ENCODE data around the gene GTF3C5.
"Not testable (repeated sequence)": the region's sequence is repeated elsewhere in the genome, so short reads cannot be mapped to it uniquely, and the experiment has no call there.

The GTF3C5 gene

DNA sequence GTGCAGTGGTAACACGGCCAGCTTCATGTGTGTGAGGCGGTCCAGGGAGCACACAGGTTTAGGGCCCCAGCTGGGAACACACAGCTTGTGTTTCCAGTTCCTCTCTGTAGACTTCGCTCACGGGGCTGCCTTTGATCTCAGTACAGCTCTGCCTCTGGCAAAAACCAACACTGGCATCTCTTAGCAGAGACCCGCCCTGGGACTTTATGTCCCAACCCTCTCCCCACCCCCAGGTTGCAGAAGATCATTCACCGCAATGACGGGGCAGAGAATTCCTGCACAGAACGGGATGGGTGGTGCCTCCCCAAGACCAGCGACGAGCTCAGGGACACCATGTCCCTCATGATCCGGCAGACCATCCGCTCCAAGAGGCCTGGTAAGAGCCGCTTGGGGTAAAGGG lies 25.7 kb downstream of the GTF3C5 start:
- no peak for DNase-seq

DNA sequence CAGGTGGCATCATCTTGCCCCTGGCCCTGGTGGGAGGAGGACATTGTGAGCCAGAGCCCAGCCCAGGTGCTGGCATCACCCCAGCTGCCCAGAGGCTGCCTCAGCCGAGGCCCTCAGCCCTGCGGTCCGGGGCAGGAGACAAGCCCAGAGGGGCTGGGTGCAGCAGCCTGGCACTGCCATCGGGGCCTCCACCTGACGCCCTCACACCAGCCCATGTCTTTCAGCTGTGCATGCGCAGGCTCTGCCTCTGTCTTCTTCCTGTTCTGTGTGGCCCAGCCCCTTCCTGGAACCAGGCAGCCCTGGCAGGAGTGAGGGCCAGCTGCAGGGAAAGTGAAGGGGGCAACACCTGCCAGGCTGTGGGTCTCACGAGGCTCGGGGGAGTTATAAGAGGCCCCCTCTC lies 26.2 kb downstream of the GTF3C5 start:
- DNase-seq, result no peak

DNA sequence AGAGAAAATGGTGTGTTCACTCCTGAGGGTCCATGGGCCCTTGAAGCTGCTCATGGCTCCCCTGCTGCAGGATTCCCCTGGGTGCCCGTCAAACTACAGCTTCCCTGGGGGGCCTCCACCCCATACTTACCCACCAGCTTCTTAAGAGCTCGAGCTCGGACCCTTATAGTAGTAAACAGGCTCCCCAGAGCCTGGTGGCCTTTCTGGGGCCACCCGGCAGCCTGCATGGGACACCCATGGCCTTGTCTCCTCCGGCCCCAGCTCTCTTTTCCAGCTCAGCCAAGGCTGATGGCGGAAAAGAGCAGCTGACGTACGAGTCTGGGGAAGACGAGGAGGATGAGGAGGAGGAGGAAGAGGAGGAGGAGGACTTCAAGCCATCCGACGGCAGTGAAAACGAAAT lies 26.8 kb downstream of the GTF3C5 start:
- DNase-seq, result no peak

DNA sequence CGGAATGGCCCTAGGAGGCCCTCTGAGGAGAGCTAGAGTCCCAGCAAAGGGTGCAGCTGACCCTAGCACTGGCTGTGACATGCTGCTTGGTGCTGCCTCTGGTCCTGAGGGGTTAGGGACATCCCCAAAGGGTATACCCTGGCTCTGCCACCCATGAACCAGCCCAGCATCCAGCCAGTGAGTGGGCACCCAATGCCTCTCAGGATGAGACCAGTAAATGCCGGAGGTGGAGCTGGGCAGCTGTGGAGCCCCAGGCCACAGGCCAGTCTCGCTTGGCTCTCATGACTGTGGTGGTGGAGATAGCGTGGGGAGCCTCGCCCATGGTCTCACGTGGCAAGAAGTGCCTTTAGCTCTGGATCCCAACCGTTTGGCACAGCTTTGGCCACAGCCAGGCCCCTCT lies 27.3 kb downstream of the GTF3C5 start:
- no peak for DNase-seq

DNA sequence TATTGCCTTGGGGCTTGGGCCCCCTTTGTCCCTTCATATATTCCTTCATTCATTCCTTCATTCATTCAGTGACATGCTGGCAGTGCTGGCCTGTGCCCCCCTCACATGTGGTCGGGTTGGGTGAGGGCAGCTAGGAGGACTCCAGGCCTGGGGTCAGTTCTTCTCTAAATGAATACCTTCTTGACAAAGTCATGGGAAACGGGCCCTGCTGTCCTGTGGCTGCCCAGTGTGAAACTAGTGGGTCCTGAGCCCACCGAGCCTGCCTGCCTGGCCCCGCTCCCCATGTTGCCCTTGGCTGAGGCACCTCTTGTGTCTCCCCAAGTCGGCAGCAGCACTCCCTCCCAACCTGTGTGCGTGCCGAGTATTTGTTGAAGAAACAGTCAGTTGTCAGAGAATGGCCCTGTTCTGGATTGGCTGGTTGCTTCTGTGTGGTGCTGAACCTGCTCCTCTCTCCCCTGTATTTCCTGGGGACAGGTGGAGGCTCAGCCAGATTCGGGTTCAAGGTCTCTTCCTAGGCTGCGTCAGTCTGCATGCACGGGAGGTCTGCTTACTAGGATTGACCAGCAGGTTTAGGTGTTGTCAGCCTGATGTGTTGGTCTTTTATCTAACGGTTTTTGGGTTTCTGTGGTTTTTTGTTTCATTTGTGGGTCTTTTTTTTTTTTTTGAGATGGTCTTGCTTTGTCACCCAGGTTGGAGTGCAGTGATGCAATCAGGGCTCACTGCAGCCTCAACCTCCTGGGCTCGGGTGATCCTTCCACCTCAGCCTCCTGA lies 27.9 kb downstream of the GTF3C5 start:
- no peak for DNase-seq

DNA sequence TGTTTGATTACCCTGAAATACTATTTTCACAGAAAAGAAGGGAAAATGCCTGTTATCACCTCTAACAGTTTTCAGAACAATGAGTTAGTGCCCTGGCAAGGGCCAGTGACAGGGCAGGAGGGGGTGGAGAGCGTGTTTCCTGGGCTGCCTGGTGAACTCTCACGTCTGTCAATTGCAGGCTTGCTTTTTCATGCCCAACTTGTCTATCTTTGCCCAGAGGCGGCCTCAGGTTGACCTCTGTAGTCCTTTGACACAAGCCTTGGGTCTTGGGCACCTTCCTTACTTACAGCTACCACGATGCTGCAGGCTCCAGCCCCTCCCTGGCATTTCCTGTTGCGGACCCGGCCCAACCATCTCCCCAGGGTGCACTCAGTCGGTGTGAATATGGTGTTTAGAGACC lies 28.8 kb downstream of the GTF3C5 start:
- no peak for DNase-seq

DNA sequence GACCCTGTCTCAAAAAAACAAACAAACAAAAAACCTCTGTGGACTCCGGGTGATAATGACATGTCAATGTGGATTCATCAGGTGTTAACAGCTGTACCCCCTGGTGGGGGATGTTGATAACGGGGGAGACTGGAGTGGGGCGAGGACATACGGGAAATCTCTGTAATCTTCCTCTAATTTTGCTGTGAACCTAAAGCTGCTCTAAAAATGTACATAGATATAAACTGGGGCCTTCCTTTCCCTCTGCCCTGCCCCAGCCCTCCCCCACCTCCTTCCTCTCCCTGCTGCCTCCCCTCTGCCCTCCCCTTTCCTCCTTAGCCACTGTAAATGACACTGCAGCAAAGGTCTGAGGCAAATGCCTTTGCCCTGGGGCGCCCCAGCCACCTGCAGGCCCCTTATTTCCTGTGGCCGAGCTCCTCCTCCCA lies 29.6 kb downstream of the GTF3C5 start:
- DNase-seq, result no peak

DNA sequence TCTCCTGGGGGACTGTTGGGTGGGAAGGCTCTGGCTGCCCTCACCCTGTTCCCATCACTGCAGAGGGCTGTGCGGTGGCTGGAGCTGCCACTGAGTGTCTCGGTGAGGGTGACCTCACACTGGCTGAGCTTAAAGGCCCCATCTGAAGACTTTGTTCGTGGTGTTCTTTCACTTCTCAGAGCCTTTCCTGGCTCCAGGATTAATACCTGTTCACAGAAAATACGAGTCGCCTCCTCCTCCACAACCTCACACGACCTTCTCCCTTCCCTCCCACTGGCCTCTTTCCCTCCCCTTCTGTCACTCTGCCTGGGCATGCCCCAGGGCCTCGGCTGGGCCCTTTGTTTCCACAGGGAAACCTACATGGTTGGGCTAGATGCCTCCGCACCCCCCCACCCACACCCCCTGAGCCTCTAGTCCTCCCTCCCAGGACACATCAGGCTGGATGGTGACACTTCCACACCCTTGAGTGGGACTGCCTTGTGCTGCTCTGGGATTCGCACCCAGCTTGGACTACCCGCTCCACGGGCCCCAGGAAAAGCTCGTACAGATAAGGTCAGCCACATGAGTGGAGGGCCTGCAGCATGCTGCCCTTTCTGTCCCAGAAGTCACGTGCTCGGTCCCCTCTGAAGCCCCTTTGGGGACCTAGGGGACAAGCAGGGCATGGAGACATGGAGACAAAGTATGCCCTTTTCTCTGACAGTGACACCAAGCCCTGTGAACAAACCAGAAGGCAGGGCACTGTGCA lies 30.4 kb downstream of the GTF3C5 start:
- not testable (repeated sequence) for DNase-seq

DNA sequence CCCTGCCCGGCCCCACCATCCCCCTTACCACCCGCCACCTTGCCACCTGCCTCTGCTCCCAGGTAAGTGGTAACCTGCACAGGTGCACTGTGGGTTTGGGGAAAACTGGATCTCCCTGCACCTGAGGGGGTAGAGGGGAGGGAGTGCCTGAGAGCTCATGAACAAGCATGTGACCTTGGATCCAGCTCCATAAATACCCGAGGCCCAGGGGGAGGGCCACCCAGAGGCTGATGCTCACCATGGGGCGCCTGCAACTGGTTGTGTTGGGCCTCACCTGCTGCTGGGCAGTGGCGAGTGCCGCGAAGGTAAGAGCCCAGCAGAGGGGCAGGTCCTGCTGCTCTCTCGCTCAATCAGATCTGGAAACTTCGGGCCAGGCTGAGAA lies 31.0 kb downstream of the GTF3C5 start, which contains the start of gene CEL:
Gene CEL (plus strand): TSS at position 218 of the 382 bp plus-strand sequence. CDS start 22 bp downstream, at position 240.
- not testable (repeated sequence) for DNase-seq

DNA sequence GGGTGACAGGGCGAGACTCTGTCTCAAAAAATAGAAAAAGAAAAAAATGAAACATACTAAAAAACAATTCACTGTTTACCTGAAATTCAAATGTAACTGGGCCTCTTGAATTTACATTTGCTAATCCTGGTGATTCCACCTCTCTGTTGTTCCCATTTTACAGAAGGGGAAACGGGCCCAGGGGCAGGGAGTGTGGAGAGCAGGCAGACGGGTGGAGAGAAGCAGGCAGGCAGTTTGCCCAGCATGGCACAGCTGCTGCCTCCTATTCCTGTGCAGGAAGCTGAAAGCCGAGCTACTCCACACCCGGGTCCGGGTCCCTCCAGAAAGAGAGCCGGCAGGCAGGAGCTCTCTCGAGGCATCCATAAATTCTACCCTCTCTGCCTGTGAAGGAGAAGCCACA lies 31.8 kb downstream of the GTF3C5 start:
- not testable (repeated sequence) for DNase-seq

DNA sequence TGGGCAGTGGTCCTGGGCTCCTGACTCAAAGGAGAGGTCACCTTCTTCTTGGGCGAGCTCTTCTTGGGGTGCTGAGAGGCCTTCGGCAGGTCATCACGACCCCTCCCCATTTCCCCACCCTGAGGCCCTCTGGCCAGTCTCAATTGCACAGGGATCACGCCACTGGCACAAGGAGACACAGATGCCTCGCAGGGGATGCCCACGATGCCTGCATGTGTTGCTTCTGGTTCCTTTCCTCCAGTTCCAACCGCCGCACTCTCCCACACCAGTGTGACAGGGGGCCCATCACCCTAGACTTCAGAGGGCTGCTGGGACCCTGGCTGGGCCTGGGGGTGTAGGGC lies 32.3 kb downstream of the GTF3C5 start:
- no peak for DNase-seq

DNA sequence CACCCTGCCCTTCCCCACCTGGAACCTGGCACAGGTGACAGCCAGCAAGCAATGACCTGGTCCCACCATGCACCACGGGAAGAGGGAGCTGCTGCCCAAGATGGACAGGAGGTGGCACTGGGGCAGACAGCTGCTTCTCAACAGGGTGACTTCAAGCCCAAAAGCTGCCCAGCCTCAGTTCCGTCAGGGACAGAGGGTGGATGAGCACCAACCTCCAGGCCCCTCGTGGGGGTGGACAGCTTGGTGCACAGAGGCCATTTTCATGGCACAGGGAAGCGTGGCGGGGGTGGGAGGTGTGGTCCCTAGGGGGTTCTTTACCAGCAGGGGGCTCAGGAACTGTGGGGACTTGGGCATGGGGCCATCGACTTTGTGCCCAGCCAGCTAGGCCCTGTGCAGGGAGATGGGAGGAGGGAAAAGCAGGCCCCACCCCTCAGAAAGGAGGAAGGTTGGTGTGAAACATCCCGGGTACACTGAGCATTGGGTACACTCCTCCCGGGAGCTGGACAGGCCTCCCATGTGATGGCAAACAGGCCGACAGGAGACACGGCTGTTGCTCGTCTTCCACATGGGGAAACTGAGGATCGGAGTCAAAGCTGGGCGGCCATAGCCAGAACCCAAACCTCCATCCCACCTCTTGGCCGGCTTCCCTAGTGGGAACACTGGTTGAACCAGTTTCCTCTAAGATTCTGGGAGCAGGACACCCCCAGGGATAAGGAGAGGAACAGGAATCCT lies 32.9 kb downstream of the GTF3C5 start:
- no peak for DNase-seq

DNA sequence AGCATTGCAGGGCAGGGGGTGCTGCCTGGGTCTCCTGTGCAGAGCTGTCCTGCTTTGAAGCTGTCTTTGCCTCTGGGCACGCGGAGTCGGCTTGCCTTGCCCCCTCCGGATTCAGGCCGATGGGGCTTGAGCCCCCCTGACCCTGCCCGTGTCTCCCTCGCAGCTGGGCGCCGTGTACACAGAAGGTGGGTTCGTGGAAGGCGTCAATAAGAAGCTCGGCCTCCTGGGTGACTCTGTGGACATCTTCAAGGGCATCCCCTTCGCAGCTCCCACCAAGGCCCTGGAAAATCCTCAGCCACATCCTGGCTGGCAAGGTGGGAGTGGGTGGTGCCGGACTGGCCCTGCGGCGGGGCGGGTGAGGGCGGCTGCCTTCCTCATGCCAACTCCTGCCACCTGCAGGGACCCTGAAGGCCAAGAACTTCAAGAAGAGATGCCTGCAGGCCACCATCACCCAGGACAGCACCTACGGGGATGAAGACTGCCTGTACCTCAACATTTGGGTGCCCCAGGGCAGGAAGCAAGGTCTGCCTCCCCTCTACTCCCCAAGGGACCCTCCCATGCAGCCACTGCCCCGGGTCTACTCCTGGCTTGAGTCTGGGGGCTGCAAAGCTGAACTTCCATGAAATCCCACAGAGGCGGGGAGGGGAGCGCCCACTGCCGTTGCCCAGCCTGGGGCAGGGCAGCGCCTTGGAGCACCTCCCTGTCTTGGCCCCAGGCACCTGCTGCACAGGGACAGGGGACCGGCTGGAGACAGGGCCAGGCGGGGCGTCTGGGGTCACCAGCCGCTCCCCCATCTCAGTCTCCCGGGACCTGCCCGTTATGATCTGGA lies 33.7 kb downstream of the GTF3C5 start:
- no peak for DNase-seq

DNA sequence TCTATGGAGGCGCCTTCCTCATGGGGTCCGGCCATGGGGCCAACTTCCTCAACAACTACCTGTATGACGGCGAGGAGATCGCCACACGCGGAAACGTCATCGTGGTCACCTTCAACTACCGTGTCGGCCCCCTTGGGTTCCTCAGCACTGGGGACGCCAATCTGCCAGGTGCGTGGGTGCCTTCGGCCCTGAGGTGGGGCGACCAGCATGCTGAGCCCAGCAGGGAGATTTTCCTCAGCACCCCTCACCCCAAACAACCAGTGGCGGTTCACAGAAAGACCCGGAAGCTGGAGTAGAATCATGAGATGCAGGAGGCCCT lies 34.2 kb downstream of the GTF3C5 start:
- no peak for DNase-seq

DNA sequence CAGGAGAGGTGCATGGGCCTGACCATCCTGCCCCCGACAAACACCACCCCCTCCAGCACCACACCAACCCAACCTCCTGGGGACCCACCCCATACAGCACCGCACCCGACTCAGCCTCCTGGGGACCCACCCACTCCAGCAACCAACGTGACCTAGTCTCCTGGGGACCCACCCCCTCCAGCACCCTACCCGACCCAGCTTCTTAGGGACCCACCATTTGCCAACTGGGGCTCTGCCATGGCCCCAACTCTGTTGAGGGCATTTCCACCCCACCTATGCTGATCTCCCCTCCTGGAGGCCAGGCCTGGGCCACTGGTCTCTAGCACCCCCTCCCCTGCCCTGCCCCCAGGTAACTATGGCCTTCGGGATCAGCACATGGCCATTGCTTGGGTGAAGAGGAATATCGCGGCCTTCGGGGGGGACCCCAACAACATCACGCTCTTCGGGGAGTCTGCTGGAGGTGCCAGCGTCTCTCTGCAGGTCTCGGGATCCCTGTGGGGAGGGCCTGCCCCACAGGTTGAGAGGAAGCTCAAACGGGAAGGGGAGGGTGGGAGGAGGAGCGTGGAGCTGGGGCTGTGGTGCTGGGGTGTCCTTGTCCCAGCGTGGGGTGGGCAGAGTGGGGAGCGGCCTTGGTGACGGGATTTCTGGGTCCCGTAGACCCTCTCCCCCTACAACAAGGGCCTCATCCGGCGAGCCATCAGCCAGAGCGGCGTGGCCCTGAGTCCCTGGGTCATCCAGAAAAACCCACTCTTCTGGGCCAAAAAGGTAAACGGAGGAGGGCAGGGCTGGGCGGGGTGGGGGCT lies 35.6 kb downstream of the GTF3C5 start:
- DNase-seq, result no peak

DNA sequence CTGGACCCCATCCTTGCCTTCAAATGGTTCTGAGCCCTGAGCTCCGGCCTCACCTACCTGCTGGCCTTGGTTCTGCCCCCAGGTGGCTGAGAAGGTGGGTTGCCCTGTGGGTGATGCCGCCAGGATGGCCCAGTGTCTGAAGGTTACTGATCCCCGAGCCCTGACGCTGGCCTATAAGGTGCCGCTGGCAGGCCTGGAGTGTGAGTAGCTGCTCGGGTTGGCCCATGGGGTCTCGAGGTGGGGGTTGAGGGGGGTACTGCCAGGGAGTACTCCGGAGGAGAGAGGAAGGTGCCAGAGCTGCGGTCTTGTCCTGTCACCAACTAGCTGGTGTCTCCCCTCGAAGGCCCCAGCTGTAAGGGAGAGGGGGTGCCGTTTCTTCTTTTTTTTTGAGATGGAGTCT lies 36.2 kb downstream of the GTF3C5 start:
- no peak for DNase-seq

DNA sequence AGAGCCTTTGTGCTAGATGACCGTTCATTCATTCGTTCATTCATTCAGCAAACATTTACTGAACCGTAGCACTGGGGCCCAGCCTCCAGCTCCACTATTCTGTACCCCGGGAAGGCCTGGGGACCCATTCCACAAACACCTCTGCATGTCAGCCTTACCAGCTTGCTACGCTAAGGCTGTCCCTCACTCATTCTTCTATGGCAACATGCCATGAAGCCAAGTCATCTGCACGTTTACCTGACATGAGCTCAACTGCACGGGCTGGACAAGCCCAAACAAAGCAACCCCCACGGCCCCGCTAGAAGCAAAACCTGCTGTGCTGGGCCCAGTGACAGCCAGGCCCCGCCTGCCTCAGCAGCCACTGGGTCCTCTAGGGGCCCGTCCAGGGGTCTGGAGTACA lies 37.0 kb downstream of the GTF3C5 start:
- DNase-seq, result no peak

DNA sequence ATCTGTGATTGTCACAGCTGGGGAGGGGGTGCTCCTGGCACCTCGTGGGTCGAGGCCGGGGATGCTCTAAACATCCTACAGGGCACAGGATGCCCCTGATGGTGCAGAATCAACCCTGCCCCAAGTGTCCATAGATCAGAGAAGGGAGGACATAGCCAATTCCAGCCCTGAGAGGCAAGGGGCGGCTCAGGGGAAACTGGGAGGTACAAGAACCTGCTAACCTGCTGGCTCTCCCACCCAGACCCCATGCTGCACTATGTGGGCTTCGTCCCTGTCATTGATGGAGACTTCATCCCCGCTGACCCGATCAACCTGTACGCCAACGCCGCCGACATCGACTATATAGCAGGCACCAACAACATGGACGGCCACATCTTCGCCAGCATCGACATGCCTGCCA lies 37.6 kb downstream of the GTF3C5 start:
- DNase-seq, result not testable (repeated sequence)

DNA sequence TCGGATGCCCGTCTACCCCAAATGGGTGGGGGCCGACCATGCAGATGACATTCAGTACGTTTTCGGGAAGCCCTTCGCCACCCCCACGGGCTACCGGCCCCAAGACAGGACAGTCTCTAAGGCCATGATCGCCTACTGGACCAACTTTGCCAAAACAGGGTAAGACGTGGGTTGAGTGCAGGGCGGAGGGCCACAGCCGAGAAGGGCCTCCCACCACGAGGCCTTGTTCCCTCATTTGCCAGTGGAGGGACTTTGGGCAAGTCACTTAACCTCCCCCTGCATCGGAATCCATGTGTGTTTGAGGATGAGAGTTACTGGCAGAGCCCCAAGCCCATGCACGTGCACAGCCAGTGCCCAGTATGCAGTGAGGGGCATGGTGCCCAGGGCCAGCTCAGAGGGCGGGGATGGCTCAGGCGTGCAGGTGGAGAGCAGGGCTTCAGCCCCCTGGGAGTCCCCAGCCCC lies 39.7 kb downstream of the GTF3C5 start:
- DNase-seq, result not testable (repeated sequence)

DNA sequence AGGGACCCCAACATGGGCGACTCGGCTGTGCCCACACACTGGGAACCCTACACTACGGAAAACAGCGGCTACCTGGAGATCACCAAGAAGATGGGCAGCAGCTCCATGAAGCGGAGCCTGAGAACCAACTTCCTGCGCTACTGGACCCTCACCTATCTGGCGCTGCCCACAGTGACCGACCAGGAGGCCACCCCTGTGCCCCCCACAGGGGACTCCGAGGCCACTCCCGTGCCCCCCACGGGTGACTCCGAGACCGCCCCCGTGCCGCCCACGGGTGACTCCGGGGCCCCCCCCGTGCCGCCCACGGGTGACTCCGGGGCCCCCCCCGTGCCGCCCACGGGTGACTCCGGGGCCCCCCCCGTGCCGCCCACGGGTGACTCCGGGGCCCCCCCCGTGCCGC lies 40.2 kb downstream of the GTF3C5 start:
- DNase-seq, result not testable (repeated sequence)

DNA sequence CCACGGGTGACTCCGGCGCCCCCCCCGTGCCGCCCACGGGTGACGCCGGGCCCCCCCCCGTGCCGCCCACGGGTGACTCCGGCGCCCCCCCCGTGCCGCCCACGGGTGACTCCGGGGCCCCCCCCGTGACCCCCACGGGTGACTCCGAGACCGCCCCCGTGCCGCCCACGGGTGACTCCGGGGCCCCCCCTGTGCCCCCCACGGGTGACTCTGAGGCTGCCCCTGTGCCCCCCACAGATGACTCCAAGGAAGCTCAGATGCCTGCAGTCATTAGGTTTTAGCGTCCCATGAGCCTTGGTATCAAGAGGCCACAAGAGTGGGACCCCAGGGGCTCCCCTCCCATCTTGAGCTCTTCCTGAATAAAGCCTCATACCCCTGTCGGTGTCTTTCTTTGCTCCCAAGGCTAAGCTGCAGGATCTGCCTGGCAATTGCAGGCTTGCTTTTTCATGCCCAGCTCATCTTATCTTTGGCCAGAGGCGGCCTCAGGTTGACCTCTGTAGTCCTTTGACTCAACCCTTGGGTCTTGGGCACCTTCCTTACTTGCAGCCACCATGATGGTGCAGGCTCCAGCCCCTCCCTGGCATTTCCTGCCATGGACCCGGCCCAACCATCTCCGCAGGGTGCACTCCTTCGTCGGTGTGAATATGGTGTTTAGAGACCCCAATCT lies 40.8 kb downstream of the GTF3C5 start:
- no peak for DNase-seq
